GM18519 (cell line): ENCODE data around the gene UROS.

Source experiments
- ATAC-seq: cut with Tn5 transposase; IDR thresholded peaks from one replicate; pipeline ENCODE4 v1.9.1; 2021; ENCODE audit warnings: mild to moderate bottlenecking, moderate library complexity; ENCODE audit not compliant: unreplicated experiment, low FRiP score

Gene UROS

DNA sequence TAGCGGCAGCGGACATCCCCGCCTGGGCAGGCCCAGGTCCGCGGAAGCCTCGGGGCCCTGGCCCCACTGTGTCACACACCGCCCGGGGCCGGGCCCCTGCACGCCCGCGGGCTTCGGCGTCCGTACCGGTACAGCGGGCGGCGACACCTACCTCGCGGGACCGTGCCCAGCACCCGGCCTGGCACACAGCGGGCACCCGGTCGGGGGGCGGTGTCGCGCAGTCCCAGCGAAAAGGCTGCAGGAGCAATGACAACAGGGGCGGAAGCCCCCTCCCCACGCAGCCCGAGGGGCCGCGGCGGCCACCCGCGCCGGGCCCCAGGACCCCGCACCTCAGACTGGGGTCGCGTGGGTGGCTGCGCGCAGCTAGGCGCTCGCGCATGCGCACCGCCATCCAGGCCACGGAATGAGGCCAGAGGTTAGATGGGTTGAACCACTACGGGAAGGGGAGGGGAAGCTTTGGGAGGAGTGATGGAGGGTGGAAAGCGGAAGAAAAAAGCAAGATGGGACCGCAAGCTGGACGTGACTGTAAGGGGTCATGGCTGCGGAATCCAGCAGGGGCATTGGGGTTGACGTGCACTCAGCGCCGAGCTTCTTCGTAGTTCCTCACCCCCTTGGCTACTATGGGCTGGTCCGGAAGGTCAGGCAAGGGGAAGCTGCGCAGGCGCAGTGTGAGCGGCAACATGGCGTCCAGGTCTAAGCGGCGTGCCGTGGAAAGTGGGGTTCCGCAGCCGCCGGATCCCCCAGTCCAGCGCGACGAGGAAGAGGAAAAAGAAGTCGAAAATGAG is at the start of gene UROS, which contains the start of gene BCCIP:
TSS of gene UROS (minus strand) at position 381 of the 785 bp plus-strand sequence. CDS start 6,759 bp downstream, outside the sequence.
TSS of gene BCCIP (plus strand) at position 669 of the 785 bp plus-strand sequence. CDS start at position 681, 12 bp downstream.
- ATAC-seq: peak; percentile 61

DNA sequence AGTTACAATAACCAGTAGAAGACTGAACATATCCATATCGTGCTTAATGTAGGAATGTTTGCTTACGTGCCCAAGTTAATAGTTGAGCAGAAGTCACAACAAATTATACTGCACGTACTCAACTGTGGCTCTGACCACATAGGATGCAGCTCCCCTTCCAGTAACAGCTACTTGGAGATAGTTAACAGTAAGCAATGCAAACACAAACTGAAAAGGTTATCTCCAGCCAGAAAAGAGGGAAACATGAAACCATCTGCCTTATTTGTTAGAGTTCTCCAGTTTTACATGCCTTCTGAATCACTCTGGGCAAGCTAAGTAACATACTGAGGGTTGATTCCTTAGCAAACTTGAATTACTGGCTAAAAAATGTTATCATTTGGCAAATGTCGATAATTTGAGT is 48.3 kb upstream of the UROS start:
- ATAC-seq: no peak

DNA sequence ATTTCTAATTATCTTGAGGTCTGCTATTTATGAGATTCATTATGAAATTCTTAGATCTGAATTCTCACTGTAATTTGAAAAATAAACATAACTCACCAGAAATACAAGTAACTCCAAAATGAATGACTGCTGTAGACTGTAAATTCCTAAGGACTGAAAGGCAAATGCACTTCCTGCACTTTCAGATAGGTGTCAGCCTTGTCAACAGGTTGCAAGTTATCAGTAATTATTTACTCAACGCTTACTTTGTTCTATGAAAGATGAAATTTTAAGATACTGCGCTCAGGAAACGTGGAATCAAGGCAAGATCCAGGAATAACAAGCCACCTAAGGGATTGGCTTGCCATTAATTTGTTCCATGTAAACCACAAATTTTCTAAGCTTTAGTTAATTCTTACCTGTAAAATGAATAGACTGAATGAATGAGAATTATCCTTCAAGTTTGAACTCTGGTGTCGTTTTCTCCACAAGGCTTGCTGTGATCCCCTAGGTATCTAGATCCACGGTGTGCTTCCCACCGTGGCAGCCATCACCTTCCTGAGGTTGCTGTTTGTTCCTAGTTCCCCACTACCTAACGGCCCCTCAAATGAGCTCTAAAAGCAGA is 45.4 kb upstream of the UROS start:
- ATAC-seq: peak; percentile 53

DNA sequence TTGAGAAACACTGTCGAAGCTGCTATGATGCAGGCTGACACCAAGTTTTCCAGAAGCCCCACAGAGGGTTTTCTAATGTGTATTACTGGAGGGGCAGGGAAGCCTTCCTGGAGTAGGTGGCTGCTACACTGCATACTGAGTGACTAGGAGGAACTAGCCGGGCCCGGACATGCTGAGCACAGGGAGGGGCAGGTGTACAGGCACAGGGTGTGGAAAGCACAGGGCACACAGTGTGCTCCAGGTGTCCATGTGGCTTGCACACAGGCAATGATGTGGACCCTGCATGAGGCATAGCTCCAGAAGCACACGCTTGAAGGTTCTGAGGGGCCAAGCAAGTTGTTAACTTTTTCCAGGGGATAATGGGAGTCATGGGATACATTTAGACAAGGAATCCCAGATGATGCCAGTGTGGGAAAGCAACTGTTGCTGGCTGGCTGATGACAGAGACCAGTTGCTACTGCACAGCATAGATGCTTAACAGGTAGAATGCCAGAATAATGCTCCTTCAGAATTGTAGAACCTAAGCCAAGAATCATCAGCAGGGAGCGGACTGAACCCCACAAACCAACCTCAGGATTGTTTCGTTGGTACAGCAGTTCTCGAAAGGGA is 43.5 kb upstream of the UROS start:
- no peak for ATAC-seq

DNA sequence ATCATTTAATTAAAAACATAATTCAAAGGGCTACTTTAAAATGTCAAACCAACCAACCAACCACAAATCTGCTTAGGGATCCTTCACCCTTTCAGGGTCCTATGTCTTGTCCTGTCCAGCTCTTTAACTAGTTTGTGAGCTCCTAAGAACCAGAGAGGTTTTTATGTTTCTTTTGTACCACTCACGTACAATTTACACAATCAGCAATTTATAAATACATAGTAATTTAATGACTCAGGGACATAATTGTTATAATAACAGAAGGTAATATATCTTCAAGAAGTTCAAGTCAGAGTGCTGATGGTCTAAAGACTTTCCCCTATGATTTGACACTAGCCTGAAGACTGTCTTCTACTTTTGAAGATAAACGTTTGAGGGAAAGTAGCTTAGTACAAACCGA is 42.1 kb upstream of the UROS start:
- ATAC-seq: no peak

DNA sequence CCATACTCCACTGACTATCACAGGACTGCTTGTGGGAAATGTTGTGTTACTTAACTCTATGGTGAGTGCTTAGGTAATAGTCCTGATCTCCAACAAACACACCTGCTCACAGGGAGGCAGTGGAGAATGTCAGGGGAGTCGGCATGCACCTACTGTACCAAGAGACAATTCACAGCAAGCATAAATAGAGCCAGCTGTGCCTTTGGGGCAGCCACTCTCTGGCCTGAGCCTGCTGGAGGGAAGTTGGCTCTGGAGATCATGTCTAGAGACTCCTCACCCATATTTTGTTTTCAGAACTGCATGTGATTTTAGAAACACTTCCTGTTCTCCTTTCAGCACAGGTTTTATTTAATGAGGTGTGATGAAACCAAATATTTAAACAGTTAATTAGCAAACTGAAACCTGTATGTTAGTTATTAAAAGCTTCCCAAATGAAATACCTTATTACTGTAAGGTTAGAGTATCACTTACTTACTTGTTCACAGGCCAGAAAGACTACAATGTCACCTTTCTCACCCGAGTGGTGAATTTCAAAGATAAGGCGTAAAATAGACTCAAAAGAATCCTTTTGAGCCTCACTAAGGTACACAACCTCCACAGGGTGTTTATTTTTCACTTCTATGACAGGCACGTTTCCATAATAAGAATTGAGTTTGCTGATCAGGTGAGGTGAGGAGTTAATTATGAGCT is 36.2 kb upstream of the UROS start:
- no peak for ATAC-seq

DNA sequence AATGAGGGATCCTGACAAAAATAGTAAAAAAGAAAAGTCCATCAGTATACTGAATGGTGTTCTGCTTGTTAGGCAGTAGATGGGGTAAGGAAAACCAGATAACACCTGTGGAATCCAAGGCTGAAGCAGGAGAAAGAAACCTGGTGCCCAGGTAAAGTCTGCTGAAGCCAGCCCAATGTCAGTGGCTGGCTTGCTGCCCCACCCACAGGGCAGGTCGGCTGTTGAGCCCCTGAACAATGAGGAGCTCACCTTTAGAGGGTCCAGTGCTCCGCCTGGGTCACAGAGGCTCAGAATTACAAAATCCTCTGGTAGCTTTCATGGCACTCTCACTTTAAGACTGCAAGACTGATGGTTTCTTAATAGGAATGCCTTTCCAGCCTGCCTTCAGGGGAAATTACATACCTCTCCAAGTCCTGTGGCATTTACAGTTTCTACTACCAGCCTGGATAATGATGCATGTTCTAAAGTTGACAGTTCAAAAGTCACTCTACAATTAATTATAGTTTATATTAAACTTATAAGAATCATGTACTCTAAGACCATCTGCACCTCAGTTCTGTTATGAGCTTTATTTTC is 34.2 kb upstream of the UROS start:
- no peak for ATAC-seq

DNA sequence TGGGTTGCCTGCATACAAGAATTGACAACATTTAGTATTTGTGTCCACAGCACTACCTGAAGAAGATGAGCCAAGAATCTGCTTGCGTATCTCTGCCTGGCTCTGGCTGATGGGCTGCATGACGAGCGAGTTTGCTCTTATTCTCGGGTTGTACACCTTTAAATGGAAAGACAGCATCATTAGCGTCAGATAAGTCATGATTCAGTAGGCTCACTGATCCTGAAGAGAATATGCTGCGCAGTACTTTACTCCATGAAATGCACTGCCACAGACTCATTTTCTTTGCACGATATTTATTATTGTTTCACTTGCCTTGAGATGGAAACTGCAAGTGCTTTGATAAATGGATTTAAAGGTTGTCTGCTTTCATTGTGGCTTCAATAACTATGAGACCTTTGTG is 29.4 kb upstream of the UROS start:
- ATAC-seq: no peak

DNA sequence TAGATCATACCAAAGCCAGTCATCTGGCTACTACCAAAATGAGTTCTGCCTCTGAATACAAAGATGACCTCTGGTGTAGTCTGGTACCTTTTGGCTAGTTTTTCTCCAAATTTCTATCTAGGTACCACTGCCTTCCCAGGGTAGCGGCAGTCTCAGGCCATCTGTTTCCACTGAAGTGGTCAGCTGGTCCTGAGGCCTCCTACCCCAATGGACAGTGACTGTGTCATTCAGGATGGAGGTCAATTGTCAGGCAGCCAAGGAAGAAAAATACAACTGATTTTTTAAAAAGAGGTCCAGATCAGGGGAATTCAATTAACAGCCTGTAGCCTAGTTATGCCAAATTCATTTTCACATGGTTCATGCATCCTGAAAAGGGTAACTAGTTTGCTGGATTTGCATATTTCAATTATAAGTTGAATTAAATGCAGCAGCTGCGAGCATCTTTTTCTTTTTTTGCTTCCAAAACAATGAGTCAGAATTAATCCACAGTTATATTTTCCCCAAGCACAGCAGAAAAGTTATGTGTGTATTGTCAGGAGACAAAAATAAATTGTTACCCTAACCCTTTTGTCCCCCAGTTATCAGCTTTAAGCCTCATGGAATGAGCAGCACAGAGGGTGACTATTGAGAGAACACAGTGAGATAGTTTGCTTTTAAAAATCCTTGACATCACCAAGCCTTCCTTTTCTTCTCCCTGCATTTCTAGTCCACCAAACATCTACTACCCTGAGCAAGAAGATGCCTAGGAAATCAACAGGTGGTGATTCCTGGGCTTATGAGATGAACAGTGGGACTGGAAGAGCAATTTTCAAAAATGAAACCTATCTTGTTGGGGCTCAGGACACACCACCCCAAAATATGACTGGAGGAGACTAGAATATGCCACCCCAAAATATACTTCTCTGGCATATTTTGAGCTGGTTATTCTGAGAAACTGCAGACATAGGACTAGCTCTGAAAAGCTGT is 28.0 kb upstream of the UROS start:
- no peak for ATAC-seq

DNA sequence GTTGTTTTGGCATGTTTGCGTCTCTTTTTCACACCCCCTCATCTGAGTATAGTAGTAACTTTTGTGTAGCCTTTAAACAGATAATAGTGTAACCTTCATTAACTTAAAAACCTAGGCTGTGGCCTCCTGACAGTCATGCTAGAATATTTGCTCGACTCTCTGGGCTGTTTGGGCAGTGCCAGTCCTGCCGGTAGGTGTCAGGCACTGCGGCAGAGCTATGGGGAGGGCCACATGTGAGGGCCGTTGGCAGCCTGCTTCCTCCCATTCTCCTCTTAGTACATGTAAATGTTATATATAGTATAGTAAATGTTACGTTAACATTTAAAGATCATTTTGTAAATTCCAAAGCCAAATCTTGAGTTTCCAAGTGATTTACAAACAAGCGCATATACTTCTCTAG is 26.4 kb upstream of the UROS start:
- no peak for ATAC-seq

DNA sequence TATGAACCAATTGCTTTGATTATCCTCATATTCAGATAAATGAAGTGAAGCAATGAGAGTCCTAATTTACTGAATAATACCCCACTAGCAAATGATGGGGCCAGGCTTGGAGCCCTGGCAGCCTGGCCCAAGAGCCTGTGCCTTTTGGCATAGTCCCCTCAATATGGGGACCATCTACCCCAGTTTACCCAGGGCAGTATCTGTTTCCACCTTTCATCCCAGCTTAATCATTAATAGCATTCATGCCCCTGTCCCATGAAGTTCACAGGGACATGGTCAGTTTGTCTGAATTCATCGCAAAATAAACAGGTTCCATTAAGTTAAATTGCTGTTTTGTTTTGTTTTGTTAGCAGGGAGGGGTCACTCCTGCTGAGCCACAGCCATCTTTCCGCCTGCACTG is 25.8 kb upstream of the UROS start:
- no peak for ATAC-seq

DNA sequence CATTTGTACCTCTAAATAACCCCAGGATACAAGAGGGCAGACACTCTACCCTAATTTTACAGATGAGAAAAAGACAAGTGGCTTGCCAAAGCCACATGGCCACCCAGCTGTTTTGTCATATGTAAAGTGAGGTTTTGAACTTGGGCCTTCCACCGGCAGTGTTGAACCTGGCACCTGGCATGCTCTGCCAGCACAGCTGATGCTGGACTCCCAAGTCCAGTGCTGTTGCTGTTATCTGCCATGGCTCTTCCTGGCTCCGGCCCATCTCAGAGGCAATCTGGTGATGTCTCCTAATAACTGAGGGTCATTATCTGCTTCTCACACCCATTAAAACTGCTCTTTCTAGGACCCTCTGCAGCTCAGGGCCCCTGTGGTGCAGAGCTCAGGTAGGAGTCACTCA is 25.3 kb upstream of the UROS start:
- no peak for ATAC-seq

DNA sequence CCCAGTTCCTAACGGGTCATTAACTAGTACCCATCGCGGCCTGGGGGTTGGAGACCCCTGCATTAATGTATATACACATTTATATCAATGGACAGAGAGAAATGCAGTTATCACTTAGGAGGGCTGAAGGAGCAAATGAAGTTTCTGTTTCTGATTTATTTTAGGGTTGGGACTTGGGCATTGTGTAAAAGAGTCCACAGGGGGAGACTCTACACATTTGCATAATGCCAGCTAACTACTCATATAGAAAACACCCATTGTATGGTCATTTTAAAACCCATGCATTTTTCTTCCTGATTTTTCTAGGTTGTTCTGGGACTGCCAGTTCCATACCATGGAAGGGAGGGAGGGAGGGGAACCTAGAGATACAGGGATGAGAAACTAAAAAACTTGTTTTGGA is 23.8 kb upstream of the UROS start:
- ATAC-seq: no peak

DNA sequence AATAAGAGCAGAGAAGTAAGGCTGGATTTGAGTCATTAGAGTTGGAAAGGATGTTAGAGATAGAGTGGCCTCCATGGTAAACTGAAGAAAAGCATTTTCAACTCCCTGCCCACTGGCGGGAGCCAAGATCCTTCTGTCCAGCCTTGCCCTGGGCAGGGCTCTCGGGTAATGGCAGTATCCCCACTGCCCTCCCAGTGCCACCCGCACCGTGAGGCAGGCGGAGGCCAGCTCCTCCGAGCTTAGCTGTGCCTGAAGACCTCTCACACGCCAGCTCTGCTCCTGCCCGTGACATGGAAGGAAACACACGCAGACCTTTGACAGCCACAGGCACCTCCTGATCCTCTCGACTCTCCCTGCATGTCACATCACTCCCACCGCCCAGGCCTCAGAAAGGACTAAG is 22.6 kb upstream of the UROS start:
- ATAC-seq: no peak

DNA sequence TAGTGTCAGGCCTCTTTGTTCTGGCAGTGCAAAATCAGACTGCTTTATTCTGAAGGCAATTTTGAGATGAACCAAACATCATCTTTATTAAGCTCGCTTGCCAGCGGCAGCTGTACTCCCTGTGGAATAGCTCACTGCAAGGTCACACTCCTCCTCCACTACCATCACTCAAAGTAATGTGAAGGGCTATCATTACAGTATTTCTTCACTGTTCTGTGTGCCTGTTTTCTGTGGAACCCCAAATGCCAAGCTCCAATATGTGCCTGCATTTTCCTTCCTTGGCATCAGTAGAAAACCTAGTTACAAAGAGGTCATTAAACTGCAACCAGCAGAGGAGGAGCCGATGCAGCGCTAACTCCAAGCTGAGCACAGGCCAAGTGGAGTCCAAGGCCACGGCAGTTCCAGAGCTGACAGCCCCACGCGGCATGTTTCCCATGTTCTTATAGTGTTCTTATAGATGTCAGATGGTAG is 21.7 kb upstream of the UROS start:
- ATAC-seq: no peak

DNA sequence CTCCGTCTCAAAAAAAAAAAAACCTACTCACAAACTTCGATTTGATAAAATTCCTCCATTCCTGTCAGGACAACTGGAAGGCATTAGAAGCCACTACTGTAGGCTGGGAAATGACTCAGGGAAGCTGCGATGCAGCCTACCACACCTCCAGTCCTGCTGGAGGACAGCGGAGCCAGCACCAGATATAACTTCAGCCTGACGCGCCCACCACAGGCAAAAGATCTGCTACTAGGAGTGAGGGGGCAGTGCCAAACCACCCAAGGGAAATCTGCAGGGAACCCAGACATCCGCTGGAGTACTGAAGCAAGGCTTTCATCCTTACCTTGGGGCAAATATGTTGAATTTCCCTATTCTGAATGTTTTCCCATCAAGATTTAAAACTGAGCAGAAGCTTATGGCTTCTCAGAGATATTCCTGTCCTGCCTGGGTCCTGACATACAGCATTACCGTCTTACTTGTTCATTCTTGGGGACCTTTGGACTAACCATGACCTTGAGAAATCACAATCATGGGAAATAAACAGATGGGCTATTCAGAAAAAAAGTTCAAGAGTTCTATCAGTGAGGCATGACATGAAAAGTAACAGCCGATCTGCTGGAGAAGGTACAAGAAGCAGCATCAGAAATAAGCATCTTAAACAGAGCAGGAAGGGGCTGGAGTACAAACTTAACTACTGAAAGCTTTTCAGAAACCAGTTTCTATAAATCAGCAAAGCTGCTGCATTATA is 20.7 kb upstream of the UROS start:
- ATAC-seq: no peak

DNA sequence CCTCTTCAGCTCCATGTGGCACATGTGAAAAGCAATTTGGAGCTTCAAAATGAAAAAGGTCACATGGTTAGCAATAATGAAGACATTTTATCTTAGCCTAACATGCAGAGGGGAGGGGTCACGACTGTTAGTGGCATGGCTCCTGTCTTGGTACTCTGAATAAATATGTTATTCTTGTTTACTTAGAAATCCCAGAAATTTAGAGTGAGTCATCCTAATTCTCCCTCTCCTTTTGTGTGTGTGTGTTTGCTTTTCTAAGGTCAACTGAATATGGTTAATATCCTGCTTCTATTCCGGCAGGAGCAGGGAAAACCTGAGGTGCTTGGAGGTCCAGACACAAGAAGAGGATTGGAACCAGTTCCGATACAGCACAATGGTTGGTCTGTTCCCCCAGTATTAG is 17.9 kb upstream of the UROS start:
- no peak for ATAC-seq

DNA sequence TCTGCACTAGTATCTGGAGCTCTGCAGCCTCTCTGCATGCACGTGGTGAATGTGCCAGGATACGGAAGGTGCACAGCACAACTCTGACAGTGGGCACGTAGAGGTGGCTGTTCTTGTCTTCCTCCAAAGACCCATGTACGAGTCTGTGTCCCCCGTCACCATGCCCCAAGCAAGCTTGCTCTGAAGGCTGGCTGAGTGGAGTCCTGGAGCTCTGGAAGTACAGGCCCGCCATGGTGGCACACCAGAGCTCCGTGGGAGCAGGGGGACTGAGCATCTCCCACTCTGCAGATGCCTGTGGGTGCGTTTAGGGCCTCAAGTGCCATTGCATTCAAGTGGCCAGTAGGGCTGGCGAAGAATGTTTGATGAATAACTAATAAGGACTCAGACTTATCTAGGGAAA is 17.3 kb upstream of the UROS start:
- ATAC-seq: no peak
